Immature natural killer cell (primary cell): ENCODE results near the gene PDCD6IP. TPM values are rescaled to one million over a fixed set of nuclear protein-coding genes. Genes with fewer than 3 reads are reported as not detected.

ENCODE experiments used
- DNase-seq, 3 donors: peaks; one replicate each; pipeline ENCODE4 v3.0.0; 2022; ENCODE audit warnings: mixed read lengths in 1 of 3
- H3K27ac Mint-ChIP-seq, 6 donors: one replicate each; pipeline ENCODE4 v1.8.0; 2020; ENCODE audit warnings: mixed read lengths in 6 of 6, mild to moderate bottlenecking in 5 of 6, inconsistent platforms in 4 of 6, moderate library complexity in 3 of 6
- H3K27me3 Mint-ChIP-seq, 3 donors: one replicate each; pipeline ENCODE4 v1.8.0; 2020 to 2021; ENCODE audit warnings: low read depth in 3 of 3, mild to moderate bottlenecking in 3 of 3, mixed read lengths in 3 of 3, moderate library complexity in 3 of 3, inconsistent platforms in 1 of 3
- H3K36me3 Mint-ChIP-seq, 3 donors: one replicate each; pipeline ENCODE4 v1.8.0; 2020; ENCODE audit warnings: mixed read lengths in 3 of 3, inconsistent platforms in 2 of 3, mild to moderate bottlenecking in 2 of 3
- H3K4me1 Mint-ChIP-seq, 2 donors: one replicate each; pipeline ENCODE4 v1.8.0; 2020; ENCODE audit warnings: inconsistent platforms in 2 of 2, mild to moderate bottlenecking in 2 of 2, mixed read lengths in 2 of 2, moderate library complexity in 1 of 2
- H3K4me3 Mint-ChIP-seq, 5 donors: one replicate each; pipeline ENCODE4 v1.8.0; 2020; ENCODE audit warnings: mild to moderate bottlenecking in 5 of 5, mixed read lengths in 5 of 5, inconsistent platforms in 3 of 5, moderate library complexity in 3 of 5
- H3K9me3 Mint-ChIP-seq, 6 donors: one replicate each; pipeline ENCODE4 v1.8.0; 2020; ENCODE audit warnings: mild to moderate bottlenecking in 6 of 6, mixed read lengths in 6 of 6, inconsistent platforms in 4 of 6, moderate library complexity in 3 of 6
- polyA plus RNA-seq, 3 donors: library from polyadenylated mRNA; unstranded; fragments of 300-500 nt; fragmentation: Illumina TruSeq; gene quantifications; one replicate each; pipeline ENCODE4 v1.2.3, GENCODE V29; 2021

PDCD6IP gene
- polyA plus RNA-seq, 3 donors from 2014 or later, result 52.8 to 99.8 (median 67.0) TPM

DNA sequence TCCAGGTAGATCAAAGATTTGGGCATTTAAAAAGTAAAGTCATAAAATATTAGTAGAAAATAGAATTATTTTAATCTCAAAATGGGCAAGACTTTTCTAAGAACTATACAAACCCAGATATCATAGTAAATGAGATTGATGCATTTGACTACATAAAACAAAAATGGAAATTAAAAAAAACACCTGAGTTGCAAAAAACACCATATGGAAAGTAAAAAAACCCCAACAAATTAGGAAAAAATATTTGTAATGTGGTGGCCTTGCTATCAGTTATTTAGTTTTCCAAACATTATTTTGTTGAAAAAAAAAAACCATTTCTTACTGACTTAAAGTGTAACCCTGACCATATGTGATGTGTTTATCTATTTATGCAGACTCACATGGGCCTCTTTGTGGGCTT is 97.2 kb downstream of the PDCD6IP start:
- Mint-ChIP-seq H3K9me3 (no peaks in the 10 kb centered on the region), H3K36me3 (no peaks in the 10 kb centered on the region), H3K27me3 (peaks cover 2% of the 10 kb centered on the region in 3 donors), H3K4me3 (no peak overlapping the region), H3K27ac (no peak overlapping the region), H3K4me1 (no peaks in the 10 kb centered on the region)
- DNase-seq, result no peak

DNA sequence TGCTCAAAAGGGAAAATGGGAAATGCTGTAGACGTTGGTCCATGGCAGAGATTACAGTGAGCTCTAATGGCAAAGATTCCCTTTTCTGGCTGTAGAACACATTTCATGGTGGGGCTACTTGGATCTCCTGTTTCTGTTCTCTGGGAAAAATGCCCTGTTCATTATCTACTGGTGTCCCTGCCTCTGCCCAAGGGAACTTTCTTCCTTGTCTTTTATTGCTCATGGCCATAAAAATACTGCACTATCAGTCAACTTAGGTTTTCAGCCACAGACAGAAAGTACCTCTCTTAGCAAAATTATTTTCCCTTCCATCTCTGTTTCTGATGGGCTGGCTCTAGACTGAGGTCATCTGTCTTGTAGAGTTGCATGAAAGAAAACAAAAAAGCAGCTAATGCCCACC is 98.9 kb downstream of the PDCD6IP start:
- Mint-ChIP-seq H3K4me3 (no peak overlapping the region), H3K4me1 (no peaks in the 10 kb centered on the region), H3K27me3 (peaks cover 0 to 2% (median 2%) of the 10 kb centered on the region in 3 donors), H3K9me3 (no peaks in the 10 kb centered on the region), H3K27ac (no peak overlapping the region), H3K36me3 (no peaks in the 10 kb centered on the region)
- no peak for DNase-seq

- no peak for DNase-seq
- Mint-ChIP-seq H3K9me3 (no peaks in the 10 kb centered on the region), H3K27me3 (peaks cover 0 to 2% (median 0%) of the 10 kb centered on the region in 3 donors), H3K27ac (no peak overlapping the region), H3K36me3 (no peaks in the 10 kb centered on the region), H3K4me1 (no peaks in the 10 kb centered on the region), H3K4me3 (no peak overlapping the region)
Observed at GRCh38 chr3:33898901-33899300, 100.5 kb downstream of the PDCD6IP start.

GRCh38 chr3:33900440-33900808 is 102.0 kb downstream of the PDCD6IP start:
- no peak overlapping the region for H3K27ac Mint-ChIP-seq
- no peaks in the 10 kb centered on the region for H3K36me3 Mint-ChIP-seq
- no peaks in the 10 kb centered on the region for H3K4me1 Mint-ChIP-seq
- H3K4me3 Mint-ChIP-seq, result no peak overlapping the region
- no peaks in the 10 kb centered on the region for H3K27me3 Mint-ChIP-seq
- H3K9me3 Mint-ChIP-seq, result no peaks in the 10 kb centered on the region
- DNase-seq, result no peak

GRCh38 chr3:33900809-33901505 is 102.5 kb downstream of the PDCD6IP start:
- Mint-ChIP-seq H3K4me1 (no peaks in the 10 kb centered on the region), H3K27ac (no peak overlapping the region), H3K9me3 (no peaks in the 10 kb centered on the region), H3K4me3 (no peak overlapping the region), H3K27me3 (no peaks in the 10 kb centered on the region), H3K36me3 (no peaks in the 10 kb centered on the region)
- no peak for DNase-seq

GRCh38 chr3:33901862-33902563 is 103.6 kb downstream of the PDCD6IP start:
- no peaks in the 10 kb centered on the region for H3K36me3 Mint-ChIP-seq
- no peak overlapping the region for H3K27ac Mint-ChIP-seq
- no peaks in the 10 kb centered on the region for H3K27me3 Mint-ChIP-seq
- H3K4me1 Mint-ChIP-seq, result no peaks in the 10 kb centered on the region
- no peak overlapping the region for H3K4me3 Mint-ChIP-seq
- no peaks in the 10 kb centered on the region for H3K9me3 Mint-ChIP-seq
- no peak for DNase-seq

DNA sequence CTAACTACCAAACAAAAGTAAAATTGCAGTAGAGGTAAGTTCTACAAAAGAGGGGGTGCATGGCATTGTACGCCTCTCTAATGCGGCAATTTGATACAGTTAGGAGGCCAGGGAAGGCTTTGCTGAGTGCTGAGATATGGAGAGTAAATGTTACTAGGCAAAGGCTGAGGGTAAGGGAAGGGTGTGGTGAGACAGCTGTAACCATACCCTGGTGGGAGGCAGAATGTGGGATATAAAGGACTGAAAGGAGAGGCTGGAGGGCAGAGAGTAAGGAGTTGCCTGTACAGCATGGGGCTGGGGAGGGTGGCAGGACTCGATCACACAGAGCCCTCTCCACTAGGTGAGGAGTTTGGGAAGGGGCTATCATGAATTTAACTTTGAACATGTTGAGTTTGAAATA is 106.3 kb downstream of the PDCD6IP start:
- no peaks in the 10 kb centered on the region for H3K4me1 Mint-ChIP-seq
- no peak for DNase-seq
- H3K9me3 Mint-ChIP-seq, result no peaks in the 10 kb centered on the region
- H3K4me3 Mint-ChIP-seq, result no peak overlapping the region
- no peaks in the 10 kb centered on the region for H3K36me3 Mint-ChIP-seq
- no peaks in the 10 kb centered on the region for H3K27me3 Mint-ChIP-seq
- H3K27ac Mint-ChIP-seq, result no peak overlapping the region

DNA sequence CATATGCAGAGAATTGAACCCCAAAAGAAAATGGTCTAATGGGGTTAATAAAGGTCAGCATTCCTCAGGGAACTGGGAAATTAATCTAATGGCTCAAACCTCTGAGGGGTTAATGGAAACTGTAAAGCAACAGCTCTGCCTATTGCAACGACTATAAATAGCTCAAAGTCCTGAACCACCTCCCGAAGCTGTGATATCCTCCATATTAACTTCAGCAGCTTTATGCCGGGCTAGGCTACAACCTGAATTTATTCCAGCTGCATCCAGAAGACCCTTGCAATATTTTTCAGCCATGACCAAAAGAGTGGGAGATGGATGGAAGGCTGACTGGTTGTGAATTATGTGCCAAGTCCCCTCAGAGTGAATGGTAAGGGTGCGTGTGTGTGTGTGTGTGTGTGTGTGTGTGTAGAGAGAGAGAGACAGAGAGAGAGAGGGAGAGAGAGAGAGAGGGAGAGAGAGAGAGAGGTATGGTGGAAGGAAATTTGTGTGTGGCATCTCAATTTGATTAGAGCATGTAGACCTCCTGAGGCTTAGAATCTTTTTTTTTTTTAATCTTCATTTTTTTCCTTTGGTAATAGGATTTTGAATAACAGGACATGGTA is 109.9 kb downstream of the PDCD6IP start:
- Mint-ChIP-seq H3K27me3 (no peaks in the 10 kb centered on the region), H3K4me1 (no peaks in the 10 kb centered on the region), H3K36me3 (no peaks in the 10 kb centered on the region), H3K9me3 (no peaks in the 10 kb centered on the region), H3K4me3 (no peak overlapping the region), H3K27ac (no peak overlapping the region)
- DNase-seq, result no peak

GRCh38 chr3:33909547-33909946 is 111.1 kb downstream of the PDCD6IP start:
- no peaks in the 10 kb centered on the region for H3K27me3 Mint-ChIP-seq
- no peaks in the 10 kb centered on the region for H3K9me3 Mint-ChIP-seq
- H3K36me3 Mint-ChIP-seq, result no peaks in the 10 kb centered on the region
- no peak overlapping the region for H3K27ac Mint-ChIP-seq
- no peak for DNase-seq
- H3K4me3 Mint-ChIP-seq, result no peak overlapping the region
- H3K4me1 Mint-ChIP-seq, result no peaks in the 10 kb centered on the region

DNA sequence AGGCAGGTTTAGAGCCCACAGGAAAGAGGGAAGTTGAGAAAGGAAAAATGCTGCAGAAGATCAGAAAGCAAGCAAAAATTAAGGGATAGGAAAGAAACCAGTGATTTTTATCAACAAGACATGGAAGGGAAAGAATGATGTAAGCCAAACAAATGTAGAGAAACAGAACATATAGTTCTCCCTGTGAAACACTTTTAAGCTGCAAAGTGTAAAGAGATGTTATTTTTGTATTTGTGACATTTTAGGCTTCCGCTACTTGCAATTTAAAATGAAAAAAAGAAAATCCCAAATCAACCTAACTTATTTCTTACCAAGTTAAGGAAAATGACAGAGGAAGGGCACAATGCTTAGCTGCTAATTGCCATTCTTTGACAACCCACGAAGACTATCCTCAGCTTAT is 111.6 kb downstream of the PDCD6IP start:
- Mint-ChIP-seq H3K4me1 (no peaks in the 10 kb centered on the region), H3K4me3 (no peak overlapping the region), H3K27ac (no peak overlapping the region), H3K9me3 (no peaks in the 10 kb centered on the region), H3K27me3 (no peaks in the 10 kb centered on the region), H3K36me3 (no peaks in the 10 kb centered on the region)
- DNase-seq, result no peak

GRCh38 chr3:33911525-33912322 is 113.3 kb downstream of the PDCD6IP start:
- H3K9me3 Mint-ChIP-seq, result no peaks in the 10 kb centered on the region
- peaks cover 4 to 12% of the 10 kb centered on the region in 2 donors for H3K4me1 Mint-ChIP-seq
- no peak for DNase-seq
- no peak overlapping the region for H3K4me3 Mint-ChIP-seq
- no peaks in the 10 kb centered on the region for H3K27me3 Mint-ChIP-seq
- H3K36me3 Mint-ChIP-seq, result no peaks in the 10 kb centered on the region
- no peak overlapping the region for H3K27ac Mint-ChIP-seq

GRCh38 chr3:33914212-33914611 is 115.8 kb downstream of the PDCD6IP start:
- H3K36me3 Mint-ChIP-seq, result no peaks in the 10 kb centered on the region
- H3K4me3 Mint-ChIP-seq, result no peak overlapping the region
- DNase-seq, result no peak
- peaks cover 22 to 37% of the 10 kb centered on the region in 2 donors for H3K4me1 Mint-ChIP-seq
- H3K9me3 Mint-ChIP-seq, result no peaks in the 10 kb centered on the region
- no peaks in the 10 kb centered on the region for H3K27me3 Mint-ChIP-seq
- H3K27ac Mint-ChIP-seq, result no peak overlapping the region

DNA sequence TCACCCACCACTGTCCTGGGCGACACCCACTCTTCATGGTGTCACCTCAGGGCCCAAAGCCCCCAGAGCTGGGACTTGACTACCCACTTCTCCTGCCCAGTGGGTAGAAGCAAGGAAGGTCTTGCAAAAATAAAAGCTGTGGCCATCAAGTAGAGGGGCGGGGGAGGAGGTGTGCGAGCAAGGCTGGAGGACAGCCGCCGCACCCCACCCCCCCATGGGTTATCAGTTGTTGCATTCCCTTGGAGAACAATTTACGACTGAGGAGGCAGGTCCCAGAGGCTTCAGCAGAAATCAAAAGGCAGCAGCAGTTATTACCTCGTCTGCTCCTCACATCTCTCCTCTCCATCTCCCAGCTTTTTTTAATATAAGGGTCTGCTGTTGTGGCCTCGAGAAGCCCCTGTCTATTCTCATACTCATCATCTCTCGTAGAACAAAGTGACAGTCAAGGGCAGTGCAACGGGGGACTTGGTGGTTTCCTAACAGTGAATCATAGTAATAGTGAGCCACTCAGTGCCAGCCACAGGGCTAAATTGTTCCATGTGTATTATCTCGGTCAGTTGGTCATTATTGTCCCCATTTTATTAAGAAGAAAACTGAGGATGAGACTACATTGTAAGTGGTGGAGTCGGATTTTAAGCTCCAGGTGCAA is 116.4 kb downstream of the PDCD6IP start:
- H3K36me3 Mint-ChIP-seq, result no peaks in the 10 kb centered on the region
- H3K27ac Mint-ChIP-seq, result no peak overlapping the region
- no peaks in the 10 kb centered on the region for H3K27me3 Mint-ChIP-seq
- no peak for DNase-seq
- no peak overlapping the region for H3K4me3 Mint-ChIP-seq
- peaks cover 28 to 44% of the 10 kb centered on the region in 2 donors for H3K4me1 Mint-ChIP-seq
- H3K9me3 Mint-ChIP-seq, result no peaks in the 10 kb centered on the region
